ENCODE measurements around the gene PRKCB. TPM values are rescaled to one million over a fixed set of nuclear protein-coding genes. Genes with fewer than 3 reads are reported as not detected.

PRKCB gene
- total RNA-seq, 1 donor from 2014 or later: not detected

DNA sequence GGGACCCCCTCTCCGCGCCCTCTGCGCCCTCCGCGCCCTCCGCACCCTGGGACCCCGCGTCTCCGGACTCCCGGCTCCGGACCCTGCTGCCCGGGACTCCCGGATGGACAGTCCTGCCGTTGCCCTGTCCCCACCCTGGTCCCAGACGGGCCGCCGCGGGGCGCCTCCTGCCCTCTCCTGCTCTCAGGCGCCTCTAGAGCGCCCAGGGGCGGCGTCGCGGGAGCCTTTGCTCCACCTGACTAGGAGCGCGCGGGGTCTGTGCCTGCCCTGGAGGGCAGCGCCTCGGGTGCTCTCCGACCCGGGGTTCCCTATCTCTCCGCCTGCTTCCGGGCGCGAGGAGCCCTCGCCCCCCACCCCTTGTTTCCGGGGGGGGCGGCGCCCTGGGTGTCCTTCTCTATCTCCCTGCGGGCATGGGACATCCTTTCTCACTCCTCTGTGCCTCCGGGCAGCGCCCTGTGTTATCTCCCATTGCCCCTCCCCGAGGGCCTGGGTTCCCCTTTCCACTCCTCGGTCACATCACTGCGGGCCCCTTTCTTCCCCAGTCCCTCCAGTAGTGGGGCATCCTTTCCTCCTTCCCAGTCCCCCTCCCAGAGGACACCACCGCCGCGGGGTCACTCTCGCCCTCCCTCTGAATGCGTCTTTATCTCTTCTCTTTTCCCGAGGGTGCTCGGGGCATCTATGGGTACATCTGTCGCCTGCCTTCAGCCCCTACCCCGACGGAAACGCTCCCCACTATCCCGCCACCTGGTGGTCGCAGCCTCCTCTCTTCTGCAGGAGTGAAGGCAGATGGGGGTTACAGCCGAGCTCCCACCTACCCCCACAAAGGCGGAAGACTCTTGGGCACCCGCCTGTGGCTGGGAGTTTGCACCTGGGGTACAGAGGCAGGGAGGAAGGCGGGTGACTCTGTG is 875 bp downstream of the PRKCB start:
- no peak for DNase-seq (ENCODE audit: low read depth)

DNA sequence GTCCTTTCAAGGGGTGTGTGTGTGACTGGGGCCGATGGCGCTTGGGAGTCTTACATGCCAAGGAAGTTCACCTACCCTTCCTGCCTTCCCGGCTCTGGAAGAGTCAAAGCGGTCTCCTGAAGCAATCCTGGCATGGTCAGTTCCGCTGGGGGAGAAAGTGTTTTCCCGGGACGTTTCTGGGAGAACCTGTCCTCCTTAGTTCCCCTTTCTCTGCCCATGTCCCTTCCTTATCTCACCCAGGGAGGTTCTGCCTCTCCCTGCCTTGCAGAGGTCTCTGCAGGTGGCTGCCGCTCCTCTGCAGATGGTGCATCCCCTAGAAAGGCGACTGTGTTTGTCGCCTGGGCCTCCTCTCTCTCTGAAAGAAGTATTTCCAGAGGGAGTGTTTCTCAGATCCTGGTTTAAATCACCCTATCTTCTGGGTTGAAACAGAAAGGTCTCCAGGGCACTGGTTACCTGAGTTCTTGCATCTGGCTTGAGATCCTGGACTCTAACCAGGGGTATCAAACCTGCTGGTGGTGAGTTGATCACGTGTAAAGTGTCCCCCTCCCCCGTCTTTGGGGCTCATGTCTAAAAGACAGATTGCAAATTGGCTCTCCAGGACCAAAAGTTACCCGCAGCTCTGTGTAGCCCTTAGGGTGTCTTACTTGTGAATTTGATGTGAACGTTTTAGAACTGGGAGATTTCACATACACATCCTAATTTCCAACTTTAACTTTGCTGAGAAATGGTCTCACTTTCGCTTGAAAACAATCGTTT is 1.9 kb downstream of the PRKCB start:
- DNase-seq (ENCODE audit: low read depth): no peak

DNA sequence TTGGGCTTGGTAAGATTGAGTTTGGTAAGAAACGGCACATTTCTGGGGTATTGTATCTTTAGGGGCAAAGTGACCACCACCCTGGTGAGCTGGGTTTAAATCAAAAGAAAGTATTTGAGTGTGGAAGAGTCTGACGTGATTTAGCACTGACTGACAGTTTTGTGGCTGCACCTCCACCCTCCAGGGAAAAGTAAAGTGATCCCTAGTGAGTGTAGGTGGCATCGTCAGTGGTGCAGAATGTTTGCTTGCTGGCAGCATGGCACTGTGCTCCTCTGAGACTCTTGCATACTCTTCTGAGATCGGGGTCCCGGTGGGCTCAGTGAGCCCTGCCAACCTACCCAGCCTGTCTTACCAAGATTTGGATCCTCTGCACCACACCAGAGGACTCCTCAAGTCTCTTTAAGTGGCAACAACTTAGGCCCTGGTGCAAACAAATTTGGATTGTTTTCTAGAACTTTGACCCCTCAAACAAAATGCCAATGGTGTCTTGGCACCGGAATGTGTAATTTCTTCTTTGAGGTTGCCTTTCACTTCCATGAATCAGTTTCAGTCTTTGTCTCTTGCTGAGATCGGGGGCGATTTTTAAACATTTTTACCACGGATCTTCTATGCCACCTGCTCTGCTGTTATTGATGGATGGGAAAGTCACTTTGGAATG is 2.8 kb downstream of the PRKCB start:
- DNase-seq (ENCODE audit: low read depth): no peak

DNA sequence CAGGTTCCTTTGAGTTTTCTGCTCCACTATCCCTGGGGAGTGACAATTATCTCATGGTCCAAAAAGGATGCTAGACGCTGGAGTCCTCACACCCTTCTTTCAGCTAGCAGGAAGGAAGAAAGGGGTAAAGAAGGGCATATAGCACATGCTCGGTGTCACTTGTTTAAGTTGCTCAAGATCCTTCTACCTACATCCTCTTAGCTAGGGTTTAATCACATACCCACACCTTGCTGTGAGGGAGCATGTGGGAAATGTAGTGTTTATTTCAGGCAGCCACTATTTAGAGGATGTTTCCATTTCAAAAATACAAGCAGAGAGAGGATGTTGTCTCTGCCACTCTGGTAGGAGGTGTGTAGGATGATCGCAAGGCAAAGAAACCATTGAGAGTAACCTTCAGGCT is 4.5 kb downstream of the PRKCB start:
- no peak for DNase-seq (ENCODE audit: low read depth)

DNA sequence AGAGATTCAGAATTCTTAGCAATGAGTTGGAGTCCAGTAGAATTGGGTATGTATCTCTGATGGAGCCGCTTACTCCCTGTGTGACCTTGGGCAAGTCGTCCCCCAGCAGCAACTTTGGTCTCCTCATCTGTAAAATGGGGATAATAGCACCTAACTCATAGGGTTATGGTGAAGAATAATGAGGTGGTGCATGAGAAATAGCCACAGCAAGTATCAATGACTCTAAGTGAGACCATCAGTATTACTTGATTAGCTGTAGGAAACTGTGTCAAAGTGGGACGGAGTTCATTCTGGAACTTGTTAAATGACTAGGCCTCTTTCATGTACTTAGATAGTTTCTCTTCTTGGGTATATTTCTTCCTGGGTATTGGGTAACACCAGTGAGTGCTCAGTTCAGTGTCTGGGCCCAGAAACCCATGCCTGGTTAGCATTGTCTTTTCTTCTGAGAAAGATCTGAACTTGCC is 6.4 kb downstream of the PRKCB start:
- DNase-seq (ENCODE audit: low read depth): no peak

DNA sequence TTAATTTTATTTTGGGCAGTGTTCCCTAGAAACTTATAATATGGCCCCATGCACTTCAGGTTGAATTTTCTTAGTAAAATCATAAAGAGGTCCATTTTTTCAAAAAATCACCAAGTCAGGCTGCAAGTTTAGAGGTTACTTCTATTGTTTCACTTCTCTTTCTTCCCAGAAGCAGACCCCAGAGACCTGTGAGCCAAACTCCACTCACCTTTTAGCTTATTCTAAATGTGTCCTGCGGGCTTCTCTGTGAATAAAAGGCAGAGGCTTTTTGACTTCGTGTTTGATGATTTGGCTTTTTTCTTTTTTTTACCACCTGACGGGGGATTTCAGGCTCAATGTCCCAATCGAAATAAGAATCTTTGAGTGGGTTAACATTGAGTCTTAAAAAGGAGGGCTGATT is 7.4 kb downstream of the PRKCB start:
- no peak for DNase-seq (ENCODE audit: low read depth)

DNA sequence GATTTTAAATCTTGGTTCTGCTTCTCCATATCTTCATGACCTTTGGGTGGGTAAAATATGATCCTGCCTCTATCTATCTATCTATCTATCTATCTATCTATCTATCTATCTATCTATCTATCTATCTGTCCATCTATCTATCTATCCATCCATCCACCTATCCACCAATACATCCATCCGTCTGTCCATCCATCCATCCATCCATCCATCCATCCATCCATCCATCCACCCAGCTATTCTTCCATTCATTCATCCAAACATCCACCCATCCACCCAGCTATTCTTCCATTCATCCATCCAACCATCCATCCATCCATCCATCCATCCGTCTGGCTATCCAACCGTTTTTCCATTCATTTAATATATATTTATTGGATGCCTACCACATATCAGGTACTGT is 11.5 kb downstream of the PRKCB start:
- DNase-seq (ENCODE audit: low read depth): no peak

DNA sequence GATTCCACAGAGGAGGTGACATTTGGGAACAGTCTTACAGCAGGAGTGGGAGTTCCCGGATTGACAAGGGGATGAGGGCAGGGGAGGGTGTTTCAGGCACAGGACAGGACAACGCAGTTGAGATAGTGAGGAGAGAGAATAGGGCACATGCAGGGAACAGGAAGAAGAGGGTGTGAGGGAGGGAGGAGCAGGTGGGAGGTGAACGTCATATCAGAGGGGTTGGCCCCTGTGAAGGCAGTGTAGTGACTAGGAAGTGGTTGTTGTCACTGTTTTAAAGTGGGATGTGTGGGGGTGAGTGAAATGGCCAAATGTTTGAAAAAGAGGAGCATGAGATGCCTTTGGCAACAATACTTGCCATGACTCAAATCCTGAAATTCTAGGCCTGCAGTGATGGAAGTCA is 12.2 kb downstream of the PRKCB start:
- no peak for DNase-seq (ENCODE audit: low read depth)

DNA sequence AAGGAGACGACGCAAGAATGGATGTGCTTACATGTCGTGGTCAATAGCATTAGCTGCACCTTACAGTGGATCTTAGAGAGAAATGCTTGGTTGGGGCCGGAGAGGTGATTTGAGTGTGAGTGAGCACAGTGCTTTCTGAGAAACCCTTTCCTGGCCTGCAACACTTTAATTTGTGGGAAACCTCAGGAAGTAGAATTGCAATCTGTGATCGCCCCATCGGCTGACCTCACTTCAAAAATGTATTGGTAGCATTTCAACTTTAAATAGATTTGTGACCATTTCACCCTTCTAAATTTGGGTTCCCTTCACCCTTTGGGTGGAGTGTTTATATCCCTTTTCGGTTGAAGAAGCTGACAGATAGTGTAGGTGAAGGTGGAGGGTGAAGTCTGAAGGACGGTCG is 13.2 kb downstream of the PRKCB start:
- DNase-seq (ENCODE audit: low read depth): no peak

DNA sequence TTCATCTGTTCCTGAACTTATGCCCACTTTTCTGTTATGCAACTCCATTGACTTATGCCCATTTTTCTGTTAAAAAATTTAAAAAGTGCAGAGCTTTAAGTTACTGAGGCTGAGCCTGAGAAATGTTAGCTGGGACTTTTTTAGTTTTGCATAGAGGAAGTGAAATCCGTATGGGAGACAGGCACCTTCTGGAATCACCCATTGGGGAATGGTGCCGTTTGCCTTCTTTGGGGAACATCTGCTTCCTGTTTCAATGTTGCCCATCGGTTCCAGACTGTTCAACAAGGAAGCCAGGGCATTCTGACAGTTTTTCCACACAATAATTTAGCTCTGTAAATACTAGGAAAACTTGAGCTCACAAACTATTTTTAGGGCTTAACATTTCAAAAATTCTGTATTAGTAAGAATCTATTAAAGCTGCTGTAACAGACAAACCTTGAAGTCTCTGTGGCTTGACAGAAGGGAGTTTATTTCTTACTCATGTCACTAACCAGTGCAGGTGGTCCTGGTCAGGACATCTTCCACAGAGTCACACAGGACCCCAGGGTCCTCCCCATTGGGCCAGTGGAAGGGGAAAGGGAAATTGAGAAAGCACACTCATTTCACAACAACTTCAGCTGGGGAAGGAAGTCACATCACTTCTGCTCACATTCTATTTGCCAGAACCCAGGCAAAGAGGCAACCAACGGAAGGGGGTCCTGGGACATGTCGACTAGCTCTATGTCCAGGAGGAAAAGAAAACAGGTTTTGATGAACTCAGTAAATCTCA is 17.2 kb downstream of the PRKCB start:
- no peak for DNase-seq (ENCODE audit: low read depth)

DNA sequence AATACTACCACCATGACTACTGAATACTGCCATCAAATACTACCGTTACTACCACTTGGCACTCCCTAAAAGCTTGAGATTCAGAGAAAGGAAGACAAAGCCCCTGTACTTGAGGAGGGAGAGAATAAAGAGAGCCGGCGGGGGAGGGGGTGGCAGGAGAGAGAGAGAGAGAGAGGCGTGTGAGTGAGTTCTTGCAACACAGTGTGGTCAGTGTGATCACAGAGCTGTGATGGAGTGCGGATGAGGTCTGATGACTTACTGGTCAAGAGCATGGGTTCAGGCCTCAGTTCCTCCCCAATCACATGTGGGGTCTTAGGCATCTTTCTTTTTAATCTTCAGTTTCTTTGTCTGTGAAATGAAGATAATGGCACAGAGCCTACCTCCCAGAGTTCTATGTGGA is 19.2 kb downstream of the PRKCB start:
- no peak for DNase-seq (ENCODE audit: low read depth)

DNA sequence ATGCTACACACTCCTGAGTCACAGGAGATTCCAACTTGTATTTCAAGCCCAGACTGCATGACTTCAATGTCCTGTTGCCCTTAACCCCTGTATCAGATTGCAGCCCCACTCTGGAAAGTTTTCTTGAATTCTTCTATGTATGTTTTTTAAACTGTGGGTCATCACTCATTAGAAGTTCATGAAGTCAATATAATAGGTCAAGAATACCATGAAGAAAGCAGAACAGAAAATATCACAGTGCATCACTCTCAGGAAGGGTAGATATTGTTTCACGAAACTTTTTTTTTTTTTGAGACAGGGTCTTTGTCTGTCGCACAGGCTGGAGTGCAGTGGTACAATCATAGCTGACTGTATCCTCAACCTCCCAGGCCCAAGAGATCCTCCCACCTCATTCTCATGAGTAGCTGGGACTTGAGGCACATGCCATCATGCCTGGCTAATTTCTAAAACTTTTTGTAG is 20.5 kb downstream of the PRKCB start:
- no peak for DNase-seq (ENCODE audit: low read depth)

DNA sequence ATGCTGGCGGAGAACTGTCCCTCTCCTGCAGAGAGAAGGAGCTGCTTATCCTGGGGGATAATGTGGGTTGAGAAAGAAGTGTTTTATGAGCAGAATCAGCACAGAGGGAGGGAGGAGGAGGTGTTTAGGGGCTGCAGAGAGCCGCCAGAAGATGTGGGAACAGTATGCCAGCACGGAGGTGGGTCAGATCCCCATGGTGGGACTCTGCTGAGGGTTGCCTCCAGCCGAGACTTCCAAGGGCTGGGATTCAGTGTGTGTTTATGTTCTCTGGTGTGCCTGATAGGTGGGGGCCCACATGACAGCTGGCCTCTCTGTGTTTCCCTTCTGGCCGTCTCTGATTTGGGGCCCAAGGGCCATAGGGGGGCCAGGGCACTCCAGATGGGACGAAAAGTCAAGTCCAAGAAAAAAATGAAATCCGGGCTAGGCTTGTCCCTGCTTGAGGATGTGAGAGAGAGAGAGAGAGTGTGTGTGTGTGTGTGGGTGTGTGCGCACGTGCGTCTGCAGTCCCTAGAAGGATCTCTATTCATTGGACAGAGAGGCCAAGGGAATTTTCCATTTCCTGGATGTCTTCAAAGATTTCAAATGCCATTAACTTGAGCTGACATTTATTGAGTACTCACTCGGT is 21.6 kb downstream of the PRKCB start:
- DNase-seq (ENCODE audit: low read depth): no peak

DNA sequence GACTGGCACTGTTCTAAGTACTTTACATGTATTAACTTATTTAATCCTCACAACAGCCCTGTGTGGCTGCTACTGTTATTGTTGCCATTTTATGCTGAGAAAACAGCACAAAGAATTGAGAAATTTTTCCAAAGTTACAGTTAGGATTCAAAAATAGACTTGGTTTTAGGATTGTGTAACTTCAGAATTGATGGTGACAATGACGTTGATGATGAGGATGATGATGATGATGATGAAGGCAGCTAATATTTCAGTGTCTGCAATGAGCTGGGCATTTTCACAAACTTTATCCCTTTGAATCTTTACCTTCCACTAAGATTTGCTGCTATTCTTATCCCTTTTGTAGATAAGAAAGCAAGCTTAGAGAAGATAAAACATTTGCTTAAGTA is 22.1 kb downstream of the PRKCB start:
- DNase-seq (ENCODE audit: low read depth): no peak

DNA sequence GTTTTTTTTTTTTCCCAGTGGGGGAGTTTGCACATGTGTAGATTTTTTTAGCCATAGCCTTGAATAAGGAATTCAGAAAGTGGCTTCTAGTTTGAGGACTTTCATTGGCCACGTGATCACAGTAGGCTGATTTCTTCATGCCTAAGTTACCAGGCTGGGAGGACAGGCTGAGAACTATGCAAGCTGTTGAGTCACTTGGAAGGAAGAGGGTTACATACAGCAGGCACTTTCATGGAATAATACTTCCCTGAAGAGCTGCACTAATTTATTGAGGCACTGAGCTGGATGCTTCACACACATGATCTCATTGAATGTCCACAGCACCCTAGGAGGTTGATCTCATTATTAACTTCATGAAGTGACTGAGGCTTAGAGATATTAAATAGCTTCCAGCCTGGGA is 22.8 kb downstream of the PRKCB start:
- DNase-seq (ENCODE audit: low read depth): no peak

DNA sequence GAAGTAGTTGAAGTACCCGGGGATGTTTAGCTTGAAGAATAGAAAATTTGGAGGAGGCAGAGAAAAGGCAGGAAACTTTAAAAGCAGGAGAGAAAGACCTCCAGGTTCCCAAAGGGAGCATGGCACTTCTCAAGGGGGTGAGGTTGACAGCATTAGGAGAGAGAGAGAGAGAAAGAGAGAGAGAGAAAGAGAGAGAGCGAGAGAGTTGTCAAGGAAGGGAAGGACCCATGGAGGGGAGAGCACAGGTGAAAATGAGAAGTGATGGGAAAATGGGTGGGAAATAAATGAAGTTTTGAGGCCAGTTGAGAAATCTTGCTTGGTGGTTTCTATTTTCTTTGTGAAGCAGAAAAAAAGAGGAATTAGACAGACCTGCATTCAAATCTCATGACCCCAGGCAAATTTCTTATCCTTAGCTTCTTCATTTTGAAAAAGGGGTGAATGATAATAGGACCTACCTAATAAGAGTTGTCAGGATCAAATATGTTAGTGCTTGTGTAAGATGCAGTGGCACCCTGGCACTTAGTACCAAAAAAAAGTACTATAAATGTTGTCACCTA is 24.0 kb downstream of the PRKCB start:
- DNase-seq (ENCODE audit: low read depth): no peak

DNA sequence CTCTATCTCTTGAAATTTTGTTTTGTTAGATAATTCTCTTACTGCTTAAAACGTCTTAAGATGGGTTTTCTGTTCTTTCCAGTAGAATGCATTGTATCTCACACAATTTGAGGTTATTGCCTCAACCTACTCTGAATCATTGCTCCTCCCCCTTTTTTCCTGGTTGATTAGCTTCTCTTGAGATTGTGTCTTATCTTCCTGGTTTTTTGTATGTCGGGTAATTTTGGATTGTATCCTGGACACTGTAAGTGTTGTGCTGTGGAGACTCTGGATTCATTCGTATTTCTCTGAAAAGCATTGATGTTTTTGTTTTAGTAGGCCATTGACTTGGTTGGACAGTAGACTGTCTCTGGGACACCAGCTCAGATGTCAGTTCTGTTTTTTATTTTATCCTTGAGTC is 26.1 kb downstream of the PRKCB start:
- no peak for DNase-seq (ENCODE audit: low read depth)

DNA sequence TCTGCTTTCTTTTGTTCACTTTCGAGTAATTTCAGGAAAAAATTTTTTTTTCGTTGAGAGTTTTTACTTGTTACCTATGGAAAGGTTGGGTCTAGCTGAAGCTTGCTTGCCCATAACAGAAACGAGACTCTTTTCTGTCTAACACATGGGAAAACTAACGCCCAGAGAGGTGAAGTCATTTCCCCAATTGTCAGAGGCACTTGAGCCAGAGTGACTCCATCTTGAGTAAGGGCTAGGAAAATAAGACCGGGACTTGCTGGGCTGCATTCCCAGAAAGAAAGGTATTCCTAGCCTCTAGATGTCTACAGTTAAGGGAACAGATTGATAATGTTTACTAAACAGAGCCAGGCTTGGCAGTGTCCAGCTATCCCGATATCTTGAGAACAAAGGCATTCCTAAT is 26.8 kb downstream of the PRKCB start:
- DNase-seq (ENCODE audit: low read depth): no peak

DNA sequence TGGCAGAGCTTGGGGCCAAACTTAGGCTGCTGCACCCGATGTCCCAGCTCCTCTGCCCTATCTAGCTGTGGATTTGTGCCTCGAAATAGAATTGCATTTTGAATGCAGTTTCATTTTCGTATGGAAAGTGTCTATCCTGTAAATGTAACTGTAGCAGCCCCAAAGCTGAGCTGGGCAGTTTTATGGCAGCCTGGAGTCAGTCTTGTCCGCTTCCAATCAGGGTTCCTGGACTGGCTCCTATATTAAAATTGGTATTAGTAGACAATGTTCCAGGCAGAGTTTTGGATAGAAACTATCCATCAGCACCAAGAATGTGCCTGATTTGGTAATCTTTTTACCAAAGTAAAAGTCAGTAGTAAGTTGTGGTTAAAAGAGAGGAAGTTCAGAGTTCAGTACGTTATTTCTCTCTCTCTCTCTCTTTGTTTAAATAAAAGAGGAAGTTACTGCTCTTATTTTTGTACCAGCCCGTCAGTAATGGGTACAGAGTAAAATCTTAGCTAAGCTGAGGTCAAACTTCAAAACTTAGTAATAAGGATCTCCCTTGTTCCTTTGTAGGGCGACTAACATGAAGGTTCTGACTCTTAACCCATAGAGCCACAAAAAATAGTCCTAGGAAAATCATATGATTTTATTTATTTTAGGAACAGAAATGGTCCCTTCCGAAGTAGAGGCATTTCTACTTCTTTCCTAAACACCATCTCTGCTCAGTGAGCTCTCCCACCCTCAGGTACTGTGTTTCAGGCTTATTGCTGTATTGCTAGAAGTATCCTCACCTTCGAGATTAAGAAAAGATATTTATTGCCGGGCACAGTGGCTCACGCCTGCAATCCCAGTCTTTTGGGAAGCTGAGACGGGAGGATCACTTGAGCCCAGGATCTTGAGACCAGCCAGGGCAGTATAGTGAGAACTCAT is 28.0 kb downstream of the PRKCB start:
- no peak for DNase-seq (ENCODE audit: low read depth)

DNA sequence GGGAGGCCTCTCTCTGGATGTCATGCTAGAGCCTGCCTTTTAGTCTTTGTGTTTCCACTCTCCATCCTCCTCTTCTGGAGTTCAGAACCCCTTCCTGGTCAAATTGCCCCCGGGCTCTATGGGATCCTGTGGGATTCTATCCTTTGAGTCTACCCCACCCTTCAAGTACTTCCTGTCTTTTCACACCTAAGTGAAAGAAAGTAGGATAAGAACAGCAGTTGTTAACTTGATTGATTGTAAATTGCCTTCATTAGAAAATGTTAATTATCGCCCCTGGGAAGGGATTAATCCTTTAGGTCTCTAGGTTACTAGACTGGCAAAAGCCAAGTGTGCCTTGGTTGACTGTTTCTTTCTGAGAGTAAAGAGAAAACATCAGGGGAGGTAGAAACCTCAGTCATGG is 30.1 kb downstream of the PRKCB start:
- DNase-seq (ENCODE audit: low read depth): no peak
